T-cell (primary cell): ENCODE results near the gene KANSL1. TPM values are rescaled to one million over a fixed set of nuclear protein-coding genes. Genes with fewer than 3 reads are reported as not detected.
A peak's percentile ranks its signal among the peaks of the same experiment; 100 is the strongest.
"Not testable (repeated sequence)": the region's sequence is repeated elsewhere in the genome, so short reads cannot be mapped to it uniquely, and the experiment has no call there.

ENCODE experiments used
- ATAC-seq, 4 experiments: fragments of 200-7000 bp in 3 of 4; fragments of 150-1000 bp in 1 of 4; cut with Tn5 transposase; replicated peaks in 1 of 4; 1 replicate in 3 of 4; 2 replicates in 1 of 4; pipeline ENCODE4 v1.10.0; 2021; ENCODE audit warnings: moderate library complexity in 3 of 4, mild to moderate bottlenecking in 2 of 4, moderate number of reproducible peaks in 1 of 4
- CTCF ChIA-PET, 2 donors: fragments of 300-600 bp; sonication (Branson Sonifier 250); formaldehyde crosslinking; loops; one replicate each; lab custom pipeline; 2022; ENCODE audit warnings: antibody characterized with exemption in 2 of 2; lab: Charles Lee
- POLR2A ChIA-PET, 2 donors: fragments of 300-600 bp; sonication (Branson Sonifier 250); formaldehyde crosslinking; loops; one replicate each; lab custom pipeline; 2022; ENCODE audit warnings: antibody characterized with exemption in 2 of 2; lab: Charles Lee
- DNase-seq, 35 experiments: peaks; one replicate each; pipeline versions ENCODE4 v3.0.0 to v3.0.0-alpha.2; 2013 to 2023
- H3K27ac ChIP-seq: one replicate; pipeline ENCODE4 v1.5.1; 2013; ENCODE audit warnings: low read length
- H3K27me3 ChIP-seq, 2 experiments: replicated peaks in 1 of 2; 1 replicate in 1 of 2; 2 replicates in 1 of 2; pipeline versions ENCODE4 v1.6.1 to v1.7.0; 2013; ENCODE audit warnings: low read length in 1 of 2, mixed read lengths in 1 of 2; ENCODE audit not compliant: control insufficient read depth in 2 of 2, insufficient read depth in 2 of 2; ENCODE audit errors: extremely low read depth in 1 of 2
- H3K36me3 ChIP-seq, 2 donors: 1 replicate in 1 of 2; 2 replicates in 1 of 2; pipeline versions ENCODE4 v1.6.1 to v1.7.0; 2013; ENCODE audit warnings: low read length in 1 of 2; ENCODE audit not compliant: control insufficient read depth in 2 of 2, insufficient read depth in 1 of 2; ENCODE audit errors: extremely low read depth in 1 of 2
- H3K4me1 ChIP-seq, 2 experiments: 1 replicate in 1 of 2; 2 replicates in 1 of 2; pipeline versions ENCODE4 v1.6.1 to v1.7.0; 2013; ENCODE audit warnings: low read length in 2 of 2, mixed read lengths in 1 of 2; ENCODE audit not compliant: insufficient read depth in 2 of 2, control insufficient read depth in 1 of 2; ENCODE audit errors: extremely low read depth in 1 of 2
- H3K4me3 ChIP-seq, 2 donors: 1 replicate in 1 of 2; 2 replicates in 1 of 2; pipeline versions ENCODE4 v1.5.1 to v1.7.0; 2013; ENCODE audit warnings: mild to moderate bottlenecking in 2 of 2, low read length in 1 of 2, moderate library complexity in 1 of 2; ENCODE audit not compliant: control insufficient read depth in 1 of 2; ENCODE audit errors: extremely low read depth in 1 of 2
- H3K9me3 ChIP-seq: 2 replicates; pipeline ENCODE4 v1.7.0; 2013
- H3K27ac Mint-ChIP-seq, 2 donors: one replicate each; pipeline ENCODE4 v1.8.0; 2020 to 2021; ENCODE audit warnings: mild to moderate bottlenecking in 2 of 2, mixed read lengths in 2 of 2
- H3K27me3 Mint-ChIP-seq, 2 donors: one replicate each; pipeline ENCODE4 v1.8.0; 2021 to 2022; ENCODE audit warnings: mixed read lengths in 2 of 2
- H3K36me3 Mint-ChIP-seq: one replicate; pipeline ENCODE4 v1.8.0; 2021; ENCODE audit warnings: mixed read lengths
- H3K4me1 Mint-ChIP-seq, 3 donors: one replicate each; pipeline ENCODE4 v1.8.0; 2020 to 2022; ENCODE audit warnings: mixed read lengths in 3 of 3, mild to moderate bottlenecking in 1 of 3
- H3K4me3 Mint-ChIP-seq, 3 donors: one replicate each; pipeline ENCODE4 v1.8.0; 2020 to 2022; ENCODE audit warnings: mild to moderate bottlenecking in 3 of 3, mixed read lengths in 3 of 3, moderate library complexity in 3 of 3
- H3K9me3 Mint-ChIP-seq, 3 donors: one replicate each; pipeline ENCODE4 v1.8.0; 2020 to 2022; ENCODE audit warnings: mixed read lengths in 3 of 3
- WGBS: methylation state at CpG from one replicate; pipeline ENCODE4 v1.1.5; 2013; ENCODE audit warnings: missing lambda C conversion rate; ENCODE audit not compliant: insufficient coverage; 5-methylcytosine and 5-hydroxymethylcytosine counted together
- total RNA-seq, 35 experiments: library from RNA in 6 of 35; stranded (reverse) in 6 of 35; fragments of 120-200 nt in 1 of 35; gene quantifications; one replicate each; pipeline versions ENCODE4 v1.2.1 to v1.2.4 and lab custom pipeline; 2013 to 2026

The KANSL1 gene
- total RNA-seq, 5 donors from 2014 or later (not counting 1 experiment from before 2014, with no cell fraction given), result 113 to 301 (median 160) TPM

- POLR2A ChIA-PET, H3K36me3 ChIP-seq, H3K27me3 Mint-ChIP-seq, H3K9me3 ChIP-seq, H3K4me3 ChIP-seq, H3K27me3 ChIP-seq, ATAC-seq, DNase-seq, CTCF ChIA-PET, H3K27ac ChIP-seq, H3K27ac Mint-ChIP-seq, H3K9me3 Mint-ChIP-seq: not testable (repeated sequence)
- peaks cover 13% of the 10 kb centered on the region for H3K36me3 Mint-ChIP-seq
- H3K4me1 Mint-ChIP-seq, result peaks cover 92 to 96% (median 93%) of the 10 kb centered on the region in 3 donors
- WGBS, result 97% methylated on average over 5 of the region's 11 CpGs
- peaks cover 12 to 30% of the 10 kb centered on the region in 2 experiments for H3K4me1 ChIP-seq
- peak overlapping the region in 1 of 3 donors; percentile 6 for H3K4me3 Mint-ChIP-seq
These were observed 82.0 kb downstream of the KANSL1 start for GRCh38 chr17:46111236-46111635.

GRCh38 chr17:46110219-46110618 is 83.0 kb downstream of the KANSL1 start:
- no peak for ATAC-seq
- Mint-ChIP-seq H3K4me1 (peaks cover 87 to 97% (median 94%) of the 10 kb centered on the region in 3 donors), H3K27ac (peak overlapping the region in 1 of 2 donors; percentile 11), H3K36me3 (peaks cover 7% of the 10 kb centered on the region), H3K27me3 (no peaks in the 10 kb centered on the region), H3K9me3 (no peaks in the 10 kb centered on the region), H3K4me3 (no peak overlapping the region)
- Histone ChIP-seq H3K4me1 (peaks cover 14 to 38% of the 10 kb centered on the region in 2 experiments), H3K9me3 (no peaks in the 10 kb centered on the region), H3K36me3 (no peaks in the 10 kb centered on the region), H3K4me3 (no peak overlapping the region), H3K27ac (no peak overlapping the region), H3K27me3 (no peaks in the 10 kb centered on the region)
- no CpG with 5 or more reads among the region's 1 CpG for WGBS
- POLR2A ChIA-PET, result no interaction called here
- CTCF ChIA-PET, result no interaction called here
- no peak for DNase-seq

- CTCF ChIA-PET, result interaction anchor here in 1 of 2 donors (0.6 kb wide), 2 partner anchors 23 to 858 kb away, joined by 3 to 5 read pairs; no protein-coding TSS in a partner anchor
- Mint-ChIP-seq H3K4me3 (no peak overlapping the region), H3K36me3 (peaks cover 7% of the 10 kb centered on the region), H3K9me3 (no peaks in the 10 kb centered on the region), H3K27me3 (no peaks in the 10 kb centered on the region), H3K27ac (peak overlapping the region; percentile 18 to 47), H3K4me1 (peaks cover 81 to 97% (median 95%) of the 10 kb centered on the region in 3 donors)
- no peak for ATAC-seq
- Histone ChIP-seq H3K27ac (no peak overlapping the region), H3K4me3 (no peak overlapping the region), H3K36me3 (no peaks in the 10 kb centered on the region), H3K9me3 (no peaks in the 10 kb centered on the region), H3K4me1 (peaks cover 14 to 42% of the 10 kb centered on the region in 2 experiments), H3K27me3 (no peaks in the 10 kb centered on the region)
- DNase-seq, result no peak
- POLR2A ChIA-PET, result interaction anchor here in 1 of 2 donors (0.7 kb wide), 1 partner anchor 11 kb away, joined by 4 read pairs; no protein-coding TSS in a partner anchor
- WGBS, result no CpG with 5 or more reads among the region's 2 CpGs
These were observed 83.5 kb downstream of the KANSL1 start for GRCh38 chr17:46109603-46110189.

GRCh38 chr17:46108550-46109110 is 84.6 kb downstream of the KANSL1 start:
- CTCF ChIA-PET, result interaction anchor here in 1 of 2 donors (0.6 kb wide), 1 partner anchor 23 kb away, joined by 3 read pairs; no protein-coding TSS in a partner anchor
- whole genome bisulfite sequencing, result no CpG with 5 or more reads among the region's 4 CpGs
- ATAC-seq (peak in 2 of 4 experiments; percentile 11 to 46), DNase-seq (no peak)
- Mint-ChIP-seq H3K4me1 (peaks cover 80 to 97% (median 93%) of the 10 kb centered on the region in 3 donors), H3K36me3 (peaks cover 4% of the 10 kb centered on the region), H3K27ac (peak overlapping the region; percentile 70 to 80), H3K9me3 (no peaks in the 10 kb centered on the region), H3K27me3 (no peaks in the 10 kb centered on the region), H3K4me3 (peak overlapping the region in 1 of 3 donors; percentile 5)
- H3K27me3 ChIP-seq, result no peaks in the 10 kb centered on the region
- H3K4me3 ChIP-seq, result no peak overlapping the region
- H3K36me3 ChIP-seq, result no peaks in the 10 kb centered on the region
- no peak overlapping the region for H3K27ac ChIP-seq
- H3K4me1 ChIP-seq, result peaks cover 14 to 46% of the 10 kb centered on the region in 2 experiments
- POLR2A ChIA-PET, result interaction anchor here (0.5 to 0.6 kb wide), 2 partner anchors 11 to 84 kb away, joined by 4 to 5 read pairs; partner anchors contain the start of gene KANSL1 (in 1 of the 2)
- H3K9me3 ChIP-seq, result no peaks in the 10 kb centered on the region

- H3K4me3 Mint-ChIP-seq, result peak overlapping the region in 1 of 3 donors; percentile 5
- H3K27me3 ChIP-seq, result no peaks in the 10 kb centered on the region
- H3K4me1 ChIP-seq, result peaks cover 14 to 47% of the 10 kb centered on the region in 2 experiments
- peaks cover 80 to 96% (median 93%) of the 10 kb centered on the region in 3 donors for H3K4me1 Mint-ChIP-seq
- peak overlapping the region; percentile 70 to 80 for H3K27ac Mint-ChIP-seq
- H3K36me3 ChIP-seq, result no peaks in the 10 kb centered on the region
- ChIA-PET CTCF (no interaction called here), POLR2A (no interaction called here)
- H3K36me3 Mint-ChIP-seq, result peaks cover 4% of the 10 kb centered on the region
- DNase-seq, result no peak
- H3K27ac ChIP-seq, result no peak overlapping the region
- ATAC-seq, result no peak
- H3K9me3 ChIP-seq, result no peaks in the 10 kb centered on the region
- no peak overlapping the region for H3K4me3 ChIP-seq
- no peaks in the 10 kb centered on the region for H3K27me3 Mint-ChIP-seq
- H3K9me3 Mint-ChIP-seq, result no peaks in the 10 kb centered on the region
- WGBS, result 88% methylated on average over 2 of the region's 2 CpGs
These were observed 85.1 kb downstream of the KANSL1 start for GRCh38 chr17:46108120-46108519.

GRCh38 chr17:46106966-46107644 is 86.1 kb downstream of the KANSL1 start:
- Mint-ChIP-seq H3K36me3 (peaks cover 4% of the 10 kb centered on the region), H3K27me3 (no peaks in the 10 kb centered on the region), H3K4me3 (peak overlapping the region in 1 of 3 donors; percentile 5), H3K9me3 (no peaks in the 10 kb centered on the region), H3K4me1 (peaks cover 84 to 97% (median 95%) of the 10 kb centered on the region in 3 donors), H3K27ac (peak overlapping the region; percentile 47 to 80)
- DNase-seq (no peak), ATAC-seq (no peak)
- 87% methylated on average over 3 of the region's 4 CpGs for WGBS
- Histone ChIP-seq H3K27ac (no peak overlapping the region), H3K4me1 (peaks cover 17 to 40% of the 10 kb centered on the region in 2 experiments), H3K27me3 (no peaks in the 10 kb centered on the region), H3K36me3 (no peaks in the 10 kb centered on the region), H3K4me3 (no peak overlapping the region), H3K9me3 (no peaks in the 10 kb centered on the region)
- ChIA-PET CTCF (no interaction called here), POLR2A (no interaction called here)
